HEK293 (cell line): Measurements from ENCODE around the gene ISY1.

Experiments used
- GLI4 ChIP-seq: fragments of 450-650 bp; formaldehyde crosslinking; IDR thresholded peaks from 2 replicates; pipeline ENCODE4 v1.5.1; 2016; ENCODE audit warnings: missing biosample characterization, missing genetic modification characterization
- PRDM1 ChIP-seq: fragments of 450-650 bp; formaldehyde crosslinking; IDR thresholded peaks from 2 replicates; pipeline ENCODE4; 2016; ENCODE audit warnings: missing biosample characterization, missing genetic modification characterization
- RBAK ChIP-seq: fragments of 450-650 bp; formaldehyde crosslinking; IDR thresholded peaks from 2 replicates; pipeline ENCODE4 v1.5.1; 2016; ENCODE audit warnings: missing biosample characterization, missing genetic modification characterization
- YY1 ChIP-seq: fragments of 450-650 bp; formaldehyde crosslinking; IDR thresholded peaks from 2 replicates; pipeline ENCODE4 v1.5.1; 2018; ENCODE audit warnings: missing biosample characterization, missing genetic modification characterization
- ZNF184 ChIP-seq: fragments of 450-650 bp; IDR thresholded peaks from 2 replicates; pipeline ENCODE4 v1.5.1; 2018; ENCODE audit warnings: missing biosample characterization, mild to moderate bottlenecking, missing genetic modification characterization
- TF ChIP-seq, protein P1 (sequence below): fragments of 450-650 bp; formaldehyde crosslinking; IDR thresholded peaks from 2 replicates; pipeline ENCODE4 v1.5.1; 2016; ENCODE audit warnings: missing biosample characterization, missing genetic modification characterization

- TF ChIP-seq GLI4 (tag by site-specific recombination) (no peak), RBAK (tag by site-specific recombination) (no peak), PRDM1 (tag by site-specific recombination) (no peak), YY1 (tag by site-specific recombination) (no peak), ZNF184 (tag by site-specific recombination) (no peak)
- TF ChIP-seq, protein P1, sequence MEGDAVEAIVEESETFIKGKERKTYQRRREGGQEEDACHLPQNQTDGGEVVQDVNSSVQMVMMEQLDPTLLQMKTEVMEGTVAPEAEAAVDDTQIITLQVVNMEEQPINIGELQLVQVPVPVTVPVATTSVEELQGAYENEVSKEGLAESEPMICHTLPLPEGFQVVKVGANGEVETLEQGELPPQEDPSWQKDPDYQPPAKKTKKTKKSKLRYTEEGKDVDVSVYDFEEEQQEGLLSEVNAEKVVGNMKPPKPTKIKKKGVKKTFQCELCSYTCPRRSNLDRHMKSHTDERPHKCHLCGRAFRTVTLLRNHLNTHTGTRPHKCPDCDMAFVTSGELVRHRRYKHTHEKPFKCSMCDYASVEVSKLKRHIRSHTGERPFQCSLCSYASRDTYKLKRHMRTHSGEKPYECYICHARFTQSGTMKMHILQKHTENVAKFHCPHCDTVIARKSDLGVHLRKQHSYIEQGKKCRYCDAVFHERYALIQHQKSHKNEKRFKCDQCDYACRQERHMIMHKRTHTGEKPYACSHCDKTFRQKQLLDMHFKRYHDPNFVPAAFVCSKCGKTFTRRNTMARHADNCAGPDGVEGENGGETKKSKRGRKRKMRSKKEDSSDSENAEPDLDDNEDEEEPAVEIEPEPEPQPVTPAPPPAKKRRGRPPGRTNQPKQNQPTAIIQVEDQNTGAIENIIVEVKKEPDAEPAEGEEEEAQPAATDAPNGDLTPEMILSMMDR (tag by site-specific recombination): no peak; the same call in 1 of the 2 replicates
These were observed 2.1 kb upstream of the ISY1 start for GRCh38 chr3:129162729-129163579.
